Measurements from ENCODE around the gene CORO2B. TPM values are rescaled to one million over a fixed set of nuclear protein-coding genes. Genes with fewer than 3 reads are reported as not detected.

CORO2B gene
- total RNA-seq, 1 experiment from 2014 or later: 3.8 TPM

GRCh38 chr15:68538311-68538710 is 40.5 kb upstream of the CORO2B start:
- ChIA-PET POLR2A (ENCODE audit: low non-redundant PET) (interaction anchor here (0.5 to 0.6 kb wide), 2 partner anchors 166 to 473 kb away, joined by 3 to 6 read pairs; no protein-coding TSS in a partner anchor), CTCF (interaction anchor here (0.5 to 1.6 kb wide), 4 partner anchors 12 to 285 kb away, joined by 3 to 12 read pairs (median 4); no protein-coding TSS in a partner anchor)
- TF ChIP-seq CTCF (conservative IDR thresholded peaks at IDR 0.05; ENCODE audit: low read depth, low read length) (no peak), EZH2 (IDR thresholded peaks at IDR 0.05; ENCODE audit: borderline replicate concordance, low read depth, low read length, poor library complexity, severe bottlenecking) (no peak)
- H3K27ac ChIP-seq (ENCODE audit: low read depth, low read length, poor library complexity, severe bottlenecking): no peak overlapping the region
- H3K4me1 ChIP-seq (ENCODE audit: insufficient read depth, low read length, poor library complexity, severe bottlenecking): no peaks in the 10 kb centered on the region
- H3K27me3 ChIP-seq (replicated peaks; ENCODE audit: insufficient read depth, low read depth, low read length, poor library complexity): no peaks in the 10 kb centered on the region
- DNase-seq (ENCODE audit: low spot score): no peak
- no peaks in the 10 kb centered on the region for H3K9me3 ChIP-seq (ENCODE audit: low read depth, low read length, poor library complexity, severe bottlenecking)
- no peaks in the 10 kb centered on the region for H3K36me3 ChIP-seq (ENCODE audit: insufficient read depth, low read length, poor library complexity, severe bottlenecking)
- intact Hi-C loops (cut with micrococcal nuclease; ENCODE audit: unreplicated experiment): no loop called here
- no peak overlapping the region for H3K4me3 ChIP-seq (ENCODE audit: low read depth, low read length, poor library complexity, severe bottlenecking)
- BruUV-seq (replicated peaks): no TSS peak

- no peak for DNase-seq (ENCODE audit: low spot score)
- no peaks in the 10 kb centered on the region for H3K36me3 ChIP-seq (ENCODE audit: insufficient read depth, low read length, poor library complexity, severe bottlenecking)
- H3K27ac ChIP-seq (ENCODE audit: low read depth, low read length, poor library complexity, severe bottlenecking): no peak overlapping the region
- no peaks in the 10 kb centered on the region for H3K4me1 ChIP-seq (ENCODE audit: insufficient read depth, low read length, poor library complexity, severe bottlenecking)
- ChIA-PET CTCF (no interaction called here), POLR2A (ENCODE audit: low non-redundant PET) (no interaction called here)
- TF ChIP-seq CTCF (conservative IDR thresholded peaks at IDR 0.05; ENCODE audit: low read depth, low read length): no peak
- H3K4me3 ChIP-seq (ENCODE audit: low read depth, low read length, poor library complexity, severe bottlenecking): no peak overlapping the region
- no peaks in the 10 kb centered on the region for H3K9me3 ChIP-seq (ENCODE audit: low read depth, low read length, poor library complexity, severe bottlenecking)
- no peaks in the 10 kb centered on the region for H3K27me3 ChIP-seq (replicated peaks; ENCODE audit: insufficient read depth, low read depth, low read length, poor library complexity)
- intact Hi-C loops (cut with micrococcal nuclease; ENCODE audit: unreplicated experiment): no loop called here
- no TSS peak for BruUV-seq (replicated peaks)
Measured at GRCh38 chr15:68541743-68542142, 37.0 kb upstream of the CORO2B start.

- Histone ChIP-seq H3K9me3 (ENCODE audit: low read depth, low read length, poor library complexity, severe bottlenecking) (no peaks in the 10 kb centered on the region), H3K36me3 (ENCODE audit: insufficient read depth, low read length, poor library complexity, severe bottlenecking) (no peaks in the 10 kb centered on the region), H3K27me3 (replicated peaks; ENCODE audit: insufficient read depth, low read depth, low read length, poor library complexity) (no peaks in the 10 kb centered on the region), H3K27ac (ENCODE audit: low read depth, low read length, poor library complexity, severe bottlenecking) (no peak overlapping the region), H3K4me1 (ENCODE audit: insufficient read depth, low read length, poor library complexity, severe bottlenecking) (no peaks in the 10 kb centered on the region), H3K4me3 (ENCODE audit: low read depth, low read length, poor library complexity, severe bottlenecking) (no peak overlapping the region)
- intact Hi-C loops (cut with micrococcal nuclease; ENCODE audit: unreplicated experiment): no loop called here
- ChIA-PET CTCF (no interaction called here), POLR2A (ENCODE audit: low non-redundant PET) (no interaction called here)
- BruUV-seq (replicated peaks): no TSS peak
- TF ChIP-seq CTCF (conservative IDR thresholded peaks at IDR 0.05; ENCODE audit: low read depth, low read length) (no peak), EZH2 (IDR thresholded peaks at IDR 0.05; ENCODE audit: borderline replicate concordance, low read depth, low read length, poor library complexity, severe bottlenecking) (no peak)
- no peak for DNase-seq (ENCODE audit: low spot score)
Measured at GRCh38 chr15:68542348-68542747, 36.4 kb upstream of the CORO2B start.

All from A673 (cell line).